DOHH2 (cell line): Measurements from ENCODE around the gene CLDN17.

Experiments used
- H3F3A ChIP-seq: fragments of 200-600 bp; sonication (generic), shearing (Covaris generic); 2 replicates; pipeline ENCODE4 v1.6.0; 2016; ENCODE audit warnings: antibody characterized with exemption, mild to moderate bottlenecking; ENCODE audit not compliant: control insufficient read depth, insufficient read depth
- H3K27ac ChIP-seq: fragments of 200-600 bp; sonication (generic); 2 replicates; pipeline ENCODE4 v1.5.1; 2014; ENCODE audit warnings: low read depth, mild to moderate bottlenecking, low read length, moderate library complexity
- H3K27me3 ChIP-seq: fragments of 200-600 bp; sonication (generic); 2 replicates; pipeline ENCODE4 v1.6.1; 2014; ENCODE audit warnings: mild to moderate bottlenecking, low read length, mixed read lengths; ENCODE audit not compliant: control insufficient read depth
- H3K36me3 ChIP-seq: fragments of 200-600 bp; sonication (generic); 2 replicates; pipeline ENCODE4 v1.6.1; 2014; ENCODE audit warnings: mild to moderate bottlenecking, low read length, moderate library complexity, mixed read lengths; ENCODE audit not compliant: control insufficient read depth
- H3K4me1 ChIP-seq: fragments of 200-600 bp; sonication (generic); 2 replicates; pipeline ENCODE4 v1.6.1; 2014; ENCODE audit warnings: mild to moderate bottlenecking, low read length, mixed read lengths; ENCODE audit not compliant: control insufficient read depth
- H3K4me2 ChIP-seq: fragments of 200-600 bp; sonication (generic); 2 replicates; pipeline ENCODE4 v1.6.0; 2014; ENCODE audit warnings: mild to moderate bottlenecking, low read length, moderate library complexity
- H3K4me3 ChIP-seq: fragments of 200-600 bp; sonication (generic); 2 replicates; pipeline ENCODE4 v1.5.1; 2014; ENCODE audit warnings: mild to moderate bottlenecking, low read length, mixed read lengths
- H3K79me2 ChIP-seq: fragments of 200-600 bp; sonication (generic); 2 replicates; pipeline ENCODE4 v1.6.1; 2014; ENCODE audit warnings: mild to moderate bottlenecking, low read length, mixed read lengths; ENCODE audit not compliant: control insufficient read depth
- H3K9me2 ChIP-seq: fragments of 200-600 bp; sonication (generic); replicated peaks from 2 replicates; pipeline ENCODE4 v1.6.1; 2014; ENCODE audit warnings: mild to moderate bottlenecking, low read length, mixed read lengths; ENCODE audit not compliant: control insufficient read depth
- H3K9me3 ChIP-seq: fragments of 200-600 bp; sonication (generic); 2 replicates; pipeline ENCODE4 v1.6.1; 2014; ENCODE audit warnings: antibody characterized with exemption, low read length, mixed read lengths; ENCODE audit not compliant: control insufficient read depth, insufficient read depth
- H4K20me1 ChIP-seq: fragments of 200-600 bp; sonication (generic); 2 replicates; pipeline ENCODE4 v1.6.0; 2014; ENCODE audit warnings: low read depth, mild to moderate bottlenecking, antibody characterized with exemption, low read length, moderate library complexity; ENCODE audit not compliant: control insufficient read depth, insufficient read depth
- EZH2phosphoT487 ChIP-seq: fragments of 200-600 bp; sonication (generic); IDR thresholded peaks from 2 replicates; pipeline ENCODE4 v1.6.1; 2017; ENCODE audit warnings: borderline replicate concordance, mild to moderate bottlenecking, antibody characterized with exemption, low read length, moderate library complexity, mixed read lengths
- TF ChIP-seq, protein P1 (sequence below): fragments of 200-600 bp; sonication (generic); IDR thresholded peaks from one replicate; pipeline ENCODE4 v1.5.1; 2014; ENCODE audit warnings: antibody characterized with exemption, mild to moderate bottlenecking, low read depth, low read length; ENCODE audit not compliant: poor library complexity, severe bottlenecking

The CLDN17 gene

DNA sequence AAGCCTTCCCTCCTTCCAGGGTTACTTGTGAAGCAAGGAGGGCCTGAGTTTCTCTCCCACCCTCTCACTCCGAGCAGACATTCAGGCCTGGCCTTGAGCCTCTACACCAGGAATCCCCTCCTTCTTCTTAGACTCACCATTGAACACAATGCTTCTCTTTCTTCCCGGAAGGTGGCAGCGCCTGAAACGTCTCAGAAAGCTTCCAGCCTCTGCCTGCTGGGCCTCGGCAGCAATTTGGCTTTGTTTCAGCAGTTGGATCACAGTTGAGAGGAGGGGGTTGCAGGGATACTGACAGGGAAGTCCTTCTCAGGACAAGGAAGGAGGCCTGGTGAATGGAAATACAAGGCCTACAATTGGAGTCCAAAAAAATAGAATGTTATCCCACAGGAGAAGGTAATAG is 43.0 kb upstream of the CLDN17 start:
- no peak overlapping the region for H3K4me3 ChIP-seq
- H3K4me2 ChIP-seq: no peak overlapping the region
- H3K9me3 ChIP-seq: no peaks in the 10 kb centered on the region
- H3K4me1 ChIP-seq: no peaks in the 10 kb centered on the region
- no peak overlapping the region for H3K27ac ChIP-seq
- H3F3A ChIP-seq: no peaks in the 10 kb centered on the region
- no peaks in the 10 kb centered on the region for H4K20me1 ChIP-seq
- no peaks in the 10 kb centered on the region for H3K27me3 ChIP-seq
- no peaks in the 10 kb centered on the region for H3K9me2 ChIP-seq
- H3K79me2 ChIP-seq: no peaks in the 10 kb centered on the region
- TF ChIP-seq EZH2phosphoT487: no peak
- TF ChIP-seq, protein P1, sequence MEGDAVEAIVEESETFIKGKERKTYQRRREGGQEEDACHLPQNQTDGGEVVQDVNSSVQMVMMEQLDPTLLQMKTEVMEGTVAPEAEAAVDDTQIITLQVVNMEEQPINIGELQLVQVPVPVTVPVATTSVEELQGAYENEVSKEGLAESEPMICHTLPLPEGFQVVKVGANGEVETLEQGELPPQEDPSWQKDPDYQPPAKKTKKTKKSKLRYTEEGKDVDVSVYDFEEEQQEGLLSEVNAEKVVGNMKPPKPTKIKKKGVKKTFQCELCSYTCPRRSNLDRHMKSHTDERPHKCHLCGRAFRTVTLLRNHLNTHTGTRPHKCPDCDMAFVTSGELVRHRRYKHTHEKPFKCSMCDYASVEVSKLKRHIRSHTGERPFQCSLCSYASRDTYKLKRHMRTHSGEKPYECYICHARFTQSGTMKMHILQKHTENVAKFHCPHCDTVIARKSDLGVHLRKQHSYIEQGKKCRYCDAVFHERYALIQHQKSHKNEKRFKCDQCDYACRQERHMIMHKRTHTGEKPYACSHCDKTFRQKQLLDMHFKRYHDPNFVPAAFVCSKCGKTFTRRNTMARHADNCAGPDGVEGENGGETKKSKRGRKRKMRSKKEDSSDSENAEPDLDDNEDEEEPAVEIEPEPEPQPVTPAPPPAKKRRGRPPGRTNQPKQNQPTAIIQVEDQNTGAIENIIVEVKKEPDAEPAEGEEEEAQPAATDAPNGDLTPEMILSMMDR: no peak
- no peaks in the 10 kb centered on the region for H3K36me3 ChIP-seq

GRCh38 chr21:30207252-30207579 is 40.6 kb upstream of the CLDN17 start:
- no peaks in the 10 kb centered on the region for H3K9me2 ChIP-seq
- no peaks in the 10 kb centered on the region for H3K4me1 ChIP-seq
- H3K27me3 ChIP-seq: no peaks in the 10 kb centered on the region
- no peak for TF ChIP-seq EZH2phosphoT487
- TF ChIP-seq, protein P1: no peak
- H3K36me3 ChIP-seq: no peaks in the 10 kb centered on the region
- no peak overlapping the region for H3K4me2 ChIP-seq
- H3F3A ChIP-seq: no peaks in the 10 kb centered on the region
- no peak overlapping the region for H3K27ac ChIP-seq
- H3K79me2 ChIP-seq: no peaks in the 10 kb centered on the region
- no peaks in the 10 kb centered on the region for H4K20me1 ChIP-seq
- H3K9me3 ChIP-seq: no peaks in the 10 kb centered on the region
- H3K4me3 ChIP-seq: no peak overlapping the region

- no peaks in the 10 kb centered on the region for H3K36me3 ChIP-seq
- TF ChIP-seq EZH2phosphoT487: no peak
- TF ChIP-seq, protein P1: no peak
- H3K4me2 ChIP-seq: no peak overlapping the region
These were observed 40.1 kb upstream of the CLDN17 start for GRCh38 chr21:30206551-30207251.

More at GRCh38 chr21:30206551-30207251, 40.1 kb upstream of the CLDN17 start:
- no peak overlapping the region for H3K27ac ChIP-seq
- no peaks in the 10 kb centered on the region for H3K9me2 ChIP-seq
- H3K4me3 ChIP-seq: no peak overlapping the region
- no peaks in the 10 kb centered on the region for H3K79me2 ChIP-seq
- H3K9me3 ChIP-seq: no peaks in the 10 kb centered on the region
- no peaks in the 10 kb centered on the region for H4K20me1 ChIP-seq
- H3K4me1 ChIP-seq: no peaks in the 10 kb centered on the region
- H3K27me3 ChIP-seq: no peaks in the 10 kb centered on the region
- no peaks in the 10 kb centered on the region for H3F3A ChIP-seq
